H1 (cell line): ENCODE measurements around the gene KAT5. TPM values are rescaled to one million over a fixed set of nuclear protein-coding genes. Genes with fewer than 3 reads are reported as not detected.

Source experiments
- CBX5 ChIP-seq: fragments of 300-800, 300-1000 bp; sonication (generic); IDR thresholded peaks from 2 replicates; pipeline ENCODE4 v1.7.1; 2016; ENCODE audit warnings: antibody characterized with exemption, low read length, low read depth
- JUND ChIP-seq: IDR thresholded peaks from 2 replicates; pipeline ENCODE4 v1.6.1; 2011; ENCODE audit warnings: mild to moderate bottlenecking, improper control_type of control experiment, low read length
- KDM1A ChIP-seq: fragments of 200-600, 300-600 bp; sonication (generic); IDR thresholded peaks from 2 replicates; pipeline ENCODE4 v1.7.1; 2016; ENCODE audit warnings: mild to moderate bottlenecking, low read length, borderline replicate concordance
- MAFK ChIP-seq: IDR thresholded peaks from 2 replicates; pipeline ENCODE4 v1.6.1; 2012; ENCODE audit warnings: low read depth, mild to moderate bottlenecking, improper control_type of control experiment, low read length
- POLR2AphosphoS5 ChIP-seq: IDR thresholded peaks from 2 replicates; pipeline ENCODE4 v1.6.1; 2011; ENCODE audit warnings: low read depth, low read length
- SIX5 ChIP-seq: IDR thresholded peaks from 2 replicates; pipeline ENCODE4 v1.6.1; 2011; ENCODE audit warnings: mild to moderate bottlenecking, low read depth, low read length
- SP2 ChIP-seq: IDR thresholded peaks from 2 replicates; pipeline ENCODE4 v1.6.1; 2012; ENCODE audit warnings: mild to moderate bottlenecking, low read length, inconsistent platforms
- YY1 ChIP-seq: IDR thresholded peaks from 2 replicates; pipeline ENCODE4 v1.6.1; 2011; ENCODE audit warnings: low read depth, mild to moderate bottlenecking, low read length
- polyA plus RNA-seq, 7 experiments: library from polyadenylated mRNA; depleted of rRNA in 3 of 7; stranded (reverse) in 5 of 7; unstranded in 2 of 7; fragments of >200 nt in 5 of 7; fragments of 200-250 nt in 2 of 7; gene quantifications; 1 replicate in 5 of 7; 2 replicates in 1 of 7; 4 replicates in 1 of 7; pipeline versions ENCODE4 v1.2.1 to v1.2.3, GENCODE V29; 2011 to 2013; ENCODE audit warnings: missing spikeins in 2 of 7, mixed read lengths in 2 of 7
- total RNA-seq: library from RNA; stranded (reverse); fragmentation: NEBNext Ultra II Directional; extraction: Animal tissue kit (Norgen Biotek cat#: 25700); gene quantifications from 2 replicates; pipeline ENCODE4 v1.2.1, GENCODE V29; 2021
- TF ChIP-seq, protein P1 (sequence below): IDR thresholded peaks from 2 replicates; pipeline ENCODE4 v1.6.1; 2011; ENCODE audit warnings: low read length, improper control_type of control experiment

The KAT5 gene
- total and polyA plus RNA-seq, 2 of the 8 experiments (the other 6 are each of a cell fraction or from before 2014, with no cell fraction given) = 26.7 to 37.4 TPM

DNA sequence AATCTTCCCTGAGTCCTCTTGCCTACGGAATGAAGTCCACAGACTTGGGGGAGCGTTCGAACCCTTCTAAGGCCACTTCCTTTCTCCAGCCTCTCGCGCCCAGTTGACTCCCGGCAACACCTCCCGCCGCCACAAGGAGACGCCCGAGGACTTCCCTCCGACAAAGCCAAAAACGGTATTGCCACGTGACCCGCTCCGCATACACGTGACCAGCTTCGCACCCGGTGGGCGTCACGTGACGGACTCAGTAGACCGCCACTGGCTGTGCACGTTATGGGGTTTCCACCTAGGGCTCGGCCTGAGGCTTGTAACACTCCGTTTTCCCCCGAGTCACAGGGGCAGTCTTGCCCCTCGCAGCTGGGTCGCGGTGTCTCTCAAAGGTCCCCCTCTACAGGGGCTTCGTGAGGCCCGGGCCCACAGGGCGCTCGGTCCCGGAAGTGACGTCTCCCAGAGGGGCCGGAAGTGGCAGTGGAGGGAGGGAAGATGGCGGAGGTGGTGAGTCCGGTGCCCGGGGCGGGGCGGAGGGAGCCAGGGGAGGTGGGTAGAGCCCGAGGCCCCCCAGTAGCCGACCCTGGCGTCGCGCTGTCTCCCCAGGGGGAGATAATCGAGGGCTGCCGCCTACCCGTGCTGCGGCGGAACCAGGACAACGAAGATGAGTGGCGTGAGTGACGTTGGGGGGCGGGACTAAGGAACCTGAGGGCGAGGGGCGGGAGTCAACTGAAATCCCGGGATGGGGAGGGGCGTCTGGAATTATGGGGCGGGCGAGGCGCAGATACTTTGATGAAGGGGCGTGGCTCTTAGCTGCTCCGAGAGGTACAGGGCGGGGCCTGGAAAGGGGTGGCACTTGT, at the start of gene KAT5 (continued):
- TF ChIP-seq JUND (0 out of 2 replicates have a peak, but pooled peaks have one; percentile 31), SP2 (no peak; the same call in 1 of the 2 replicates), SIX5 (no peak), CBX5 (no peak), MAFK (no peak), YY1 (peak; percentile 94), KDM1A (no peak), POLR2AphosphoS5 (peak; percentile 78)
- TF ChIP-seq, protein P1, sequence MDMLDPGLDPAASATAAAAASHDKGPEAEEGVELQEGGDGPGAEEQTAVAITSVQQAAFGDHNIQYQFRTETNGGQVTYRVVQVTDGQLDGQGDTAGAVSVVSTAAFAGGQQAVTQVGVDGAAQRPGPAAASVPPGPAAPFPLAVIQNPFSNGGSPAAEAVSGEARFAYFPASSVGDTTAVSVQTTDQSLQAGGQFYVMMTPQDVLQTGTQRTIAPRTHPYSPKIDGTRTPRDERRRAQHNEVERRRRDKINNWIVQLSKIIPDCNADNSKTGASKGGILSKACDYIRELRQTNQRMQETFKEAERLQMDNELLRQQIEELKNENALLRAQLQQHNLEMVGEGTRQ = peak; percentile 100
